22Rv1 (cell line): ENCODE data around the gene PTH2.

Experiments used
- ZFX ChIP-seq: fragments of 450-650 bp; IDR thresholded peaks from 2 replicates; pipeline ENCODE4 v1.6.1; 2017; ENCODE audit warnings: antibody characterized with exemption, borderline replicate concordance
- TF ChIP-seq, protein P1 (sequence below): fragments of 450-650 bp; IDR thresholded peaks from 2 replicates; pipeline ENCODE4 v1.5.1; 2017; ENCODE audit warnings: mild to moderate bottlenecking

GRCh38 chr19:49419173-49419572 is 4.1 kb downstream of the PTH2 start:
- TF ChIP-seq, protein P1, sequence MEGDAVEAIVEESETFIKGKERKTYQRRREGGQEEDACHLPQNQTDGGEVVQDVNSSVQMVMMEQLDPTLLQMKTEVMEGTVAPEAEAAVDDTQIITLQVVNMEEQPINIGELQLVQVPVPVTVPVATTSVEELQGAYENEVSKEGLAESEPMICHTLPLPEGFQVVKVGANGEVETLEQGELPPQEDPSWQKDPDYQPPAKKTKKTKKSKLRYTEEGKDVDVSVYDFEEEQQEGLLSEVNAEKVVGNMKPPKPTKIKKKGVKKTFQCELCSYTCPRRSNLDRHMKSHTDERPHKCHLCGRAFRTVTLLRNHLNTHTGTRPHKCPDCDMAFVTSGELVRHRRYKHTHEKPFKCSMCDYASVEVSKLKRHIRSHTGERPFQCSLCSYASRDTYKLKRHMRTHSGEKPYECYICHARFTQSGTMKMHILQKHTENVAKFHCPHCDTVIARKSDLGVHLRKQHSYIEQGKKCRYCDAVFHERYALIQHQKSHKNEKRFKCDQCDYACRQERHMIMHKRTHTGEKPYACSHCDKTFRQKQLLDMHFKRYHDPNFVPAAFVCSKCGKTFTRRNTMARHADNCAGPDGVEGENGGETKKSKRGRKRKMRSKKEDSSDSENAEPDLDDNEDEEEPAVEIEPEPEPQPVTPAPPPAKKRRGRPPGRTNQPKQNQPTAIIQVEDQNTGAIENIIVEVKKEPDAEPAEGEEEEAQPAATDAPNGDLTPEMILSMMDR, result no peak
- TF ChIP-seq ZFX, result no peak
